WTC11 (cell line): ENCODE results near the gene HEBP1. TPM values are rescaled to one million over a fixed set of nuclear protein-coding genes. Genes with fewer than 3 reads are reported as not detected.

Experiments used
- ARID4B ChIP-seq: sonication (generic); formaldehyde crosslinking; IDR thresholded peaks from 2 replicates; pipeline ENCODE4 v1.8.0; 2023; ENCODE audit warnings: missing genetic modification reagents, mild to moderate bottlenecking, borderline replicate concordance
- CBFB ChIP-seq: sonication (generic); formaldehyde crosslinking; IDR thresholded peaks from 2 replicates; pipeline ENCODE4 v1.8.1; 2022; ENCODE audit warnings: mild to moderate bottlenecking, low read depth, missing genetic modification reagents
- CTCF ChIP-seq: fragments of 200-600 bp; IDR thresholded peaks from 2 replicates; pipeline ENCODE4 v1.8.0; 2022; ENCODE audit warnings: antibody characterized with exemption
- ERG ChIP-seq: fragments of 250-450 bp; sonication (Bioruptor Pico); IDR thresholded peaks from 2 replicates; pipeline ENCODE4 v1.8.0; 2021; ENCODE audit warnings: mild to moderate bottlenecking
- FOXJ3 ChIP-seq: sonication (generic); formaldehyde crosslinking; IDR thresholded peaks from 2 replicates; pipeline ENCODE4 v1.9.0; 2021; ENCODE audit warnings: missing genetic modification reagents, mild to moderate bottlenecking, borderline replicate concordance
- FOXP1 ChIP-seq: sonication (generic); formaldehyde crosslinking; IDR thresholded peaks from 2 replicates; pipeline ENCODE4 v1.8.0; 2022; ENCODE audit warnings: missing genetic modification reagents, mild to moderate bottlenecking, moderate library complexity, borderline replicate concordance
- HMGXB4 ChIP-seq: sonication (generic); formaldehyde crosslinking; IDR thresholded peaks from 2 replicates; pipeline ENCODE4 v1.8.1; 2023; ENCODE audit warnings: mild to moderate bottlenecking, moderate library complexity, missing genetic modification reagents
- MXD4 ChIP-seq: fragments of 250-450 bp; sonication (Bioruptor Pico); IDR thresholded peaks from 2 replicates; pipeline ENCODE4 v1.8.0; 2021; ENCODE audit warnings: mild to moderate bottlenecking, moderate library complexity, borderline replicate concordance
- ZBTB21 ChIP-seq: sonication (generic); formaldehyde crosslinking; IDR thresholded peaks from 2 replicates; pipeline ENCODE4 v1.8.1; 2023; ENCODE audit warnings: mild to moderate bottlenecking, missing genetic modification reagents, borderline replicate concordance
- ZNF138 ChIP-seq: sonication (generic); formaldehyde crosslinking; conservative IDR thresholded peaks from 2 replicates; pipeline ENCODE4 v1.8.1; 2022; ENCODE audit warnings: mild to moderate bottlenecking, moderate library complexity, missing genetic modification reagents
- ZNF263 ChIP-seq: sonication (generic); formaldehyde crosslinking; IDR thresholded peaks from 2 replicates; pipeline ENCODE4 v1.8.1; 2022; ENCODE audit warnings: low read depth, mild to moderate bottlenecking, moderate library complexity, missing genetic modification reagents
- ZNF281 ChIP-seq: sonication (generic); formaldehyde crosslinking; IDR thresholded peaks from 2 replicates; pipeline ENCODE4 v1.8.0; 2023; ENCODE audit warnings: mild to moderate bottlenecking, missing genetic modification reagents
- ZNF671 ChIP-seq: fragments of 250-450 bp; sonication (Bioruptor Pico); IDR thresholded peaks from 2 replicates; pipeline ENCODE4 v1.8.0; 2021; ENCODE audit warnings: mild to moderate bottlenecking
- total RNA-seq: library from RNA; stranded (reverse); gene quantifications from 3 replicates; pipeline ENCODE4 v1.2.3, GENCODE V29; 2021
- TF ChIP-seq, protein P1 (sequence below): fragments of 250-450 bp; sonication (Bioruptor Pico); IDR thresholded peaks from 2 replicates; pipeline ENCODE4 v2.1.2; 2022; ENCODE audit warnings: mild to moderate bottlenecking, moderate library complexity
- TF ChIP-seq, protein P2 (sequence below): sonication (generic); formaldehyde crosslinking; IDR thresholded peaks from 2 replicates; pipeline ENCODE4 v1.8.1; 2022; ENCODE audit warnings: mild to moderate bottlenecking, moderate library complexity, missing genetic modification reagents
- TF ChIP-seq, protein P3 (sequence below): sonication (generic); formaldehyde crosslinking; IDR thresholded peaks from 2 replicates; pipeline ENCODE4 v1.8.0; 2022; ENCODE audit warnings: mild to moderate bottlenecking, missing genetic modification reagents

The HEBP1 gene
- total RNA-seq, 1 experiment from 2014 or later, result 61.8 TPM

DNA sequence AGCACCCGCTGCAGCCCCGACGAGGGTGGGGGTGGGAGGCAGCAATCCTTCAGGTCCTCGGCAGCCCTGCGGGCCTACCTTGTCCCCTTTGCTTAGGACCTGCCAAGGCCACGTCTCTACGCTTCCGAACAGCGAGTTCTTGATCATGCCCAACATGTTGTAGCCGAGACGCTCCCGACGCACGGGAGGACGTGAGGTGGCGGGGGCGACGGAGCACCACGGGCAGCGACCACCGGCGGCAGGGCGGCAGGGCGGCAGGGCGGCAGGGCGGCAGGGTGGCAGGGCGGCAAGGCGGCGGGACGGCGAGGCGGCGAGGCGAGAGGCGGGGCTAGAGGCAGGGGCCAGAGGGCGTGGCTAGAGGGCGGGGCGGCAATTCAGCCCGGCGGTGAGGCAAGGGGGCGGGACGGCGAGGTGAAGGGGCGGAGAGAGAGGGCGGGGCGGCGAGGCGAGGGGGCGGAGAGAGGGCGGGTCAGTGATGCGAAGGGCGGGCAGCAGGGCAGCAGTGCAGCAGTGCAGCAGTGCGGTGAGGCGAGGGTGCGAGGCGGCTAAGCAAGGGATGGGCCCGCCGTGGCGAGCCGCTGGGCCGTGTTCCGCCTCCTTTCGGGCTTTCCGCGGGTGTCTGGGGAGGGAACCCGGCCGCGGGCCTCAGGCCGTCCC is at the start of gene HEBP1 (continued):
- peak; percentile 73 for TF ChIP-seq ZBTB21 (CRISPR knock-in tag)
- TF ChIP-seq, protein P1, sequence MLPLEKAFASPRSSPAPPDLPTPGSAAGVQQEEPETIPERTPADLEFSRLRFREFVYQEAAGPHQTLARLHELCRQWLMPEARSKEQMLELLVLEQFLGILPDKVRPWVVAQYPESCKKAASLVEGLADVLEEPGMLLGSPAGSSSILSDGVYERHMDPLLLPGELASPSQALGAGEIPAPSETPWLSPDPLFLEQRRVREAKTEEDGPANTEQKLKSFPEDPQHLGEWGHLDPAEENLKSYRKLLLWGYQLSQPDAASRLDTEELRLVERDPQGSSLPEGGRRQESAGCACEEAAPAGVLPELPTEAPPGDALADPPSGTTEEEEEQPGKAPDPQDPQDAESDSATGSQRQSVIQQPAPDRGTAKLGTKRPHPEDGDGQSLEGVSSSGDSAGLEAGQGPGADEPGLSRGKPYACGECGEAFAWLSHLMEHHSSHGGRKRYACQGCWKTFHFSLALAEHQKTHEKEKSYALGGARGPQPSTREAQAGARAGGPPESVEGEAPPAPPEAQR (CRISPR knock-in tag), result no peak
- TF ChIP-seq HMGXB4, result peak; percentile 49; the same call in 1 of the 2 replicates
- TF ChIP-seq, protein P2, sequence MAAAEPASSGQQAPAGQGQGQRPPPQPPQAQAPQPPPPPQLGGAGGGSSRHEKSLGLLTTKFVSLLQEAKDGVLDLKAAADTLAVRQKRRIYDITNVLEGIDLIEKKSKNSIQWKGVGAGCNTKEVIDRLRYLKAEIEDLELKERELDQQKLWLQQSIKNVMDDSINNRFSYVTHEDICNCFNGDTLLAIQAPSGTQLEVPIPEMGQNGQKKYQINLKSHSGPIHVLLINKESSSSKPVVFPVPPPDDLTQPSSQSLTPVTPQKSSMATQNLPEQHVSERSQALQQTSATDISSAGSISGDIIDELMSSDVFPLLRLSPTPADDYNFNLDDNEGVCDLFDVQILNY (CRISPR knock-in tag), result peak; percentile 77; the same call in 1 of the 2 replicates
- no peak for TF ChIP-seq CTCF
- 0 out of 2 replicates have a peak, but pooled peaks have one; percentile 84 for TF ChIP-seq ZNF138 (CRISPR knock-in tag)
- TF ChIP-seq MXD4 (CRISPR knock-in tag), result no peak
- TF ChIP-seq, protein P3, sequence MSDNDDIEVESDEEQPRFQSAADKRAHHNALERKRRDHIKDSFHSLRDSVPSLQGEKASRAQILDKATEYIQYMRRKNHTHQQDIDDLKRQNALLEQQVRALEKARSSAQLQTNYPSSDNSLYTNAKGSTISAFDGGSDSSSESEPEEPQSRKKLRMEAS (CRISPR knock-in tag), result peak; percentile 73
- TF ChIP-seq ARID4B, result no peak
- no peak for TF ChIP-seq ZNF263 (CRISPR knock-in tag)
- TF ChIP-seq ERG, result no peak
- peak; percentile 63; the same call in 1 of the 2 replicates for TF ChIP-seq ZNF281 (CRISPR knock-in tag)
- TF ChIP-seq CBFB (CRISPR knock-in tag), result peak; percentile 82
- TF ChIP-seq ZNF671, result no peak
- peak; percentile 89; the same call in 1 of the 2 replicates for TF ChIP-seq FOXP1 (CRISPR knock-in tag)
- no peak for TF ChIP-seq FOXJ3 (CRISPR knock-in tag)
